Subcutaneous adipose tissue (tissue), 4 donors: ENCODE data around the gene TDO2. TPM values are rescaled to one million over a fixed set of nuclear protein-coding genes. Genes with fewer than 3 reads are reported as not detected.

ENCODE experiments used
- total RNA-seq, 4 donors: library from RNA; depleted of rRNA; stranded (reverse); fragments of >200 nt; gene quantifications; one replicate each; pipeline ENCODE4 v1.1.0, GENCODE V29; 2016
- TF ChIP-seq, protein P1 (sequence below): fragments of 450-650 bp; IDR thresholded peaks from one replicate; pipeline ENCODE4 v1.5.1; 2016; ENCODE audit warnings: low read depth, mild to moderate bottlenecking, control low read depth, antibody characterized with exemption, moderate library complexity

The TDO2 gene
- total RNA-seq, result not detected

DNA sequence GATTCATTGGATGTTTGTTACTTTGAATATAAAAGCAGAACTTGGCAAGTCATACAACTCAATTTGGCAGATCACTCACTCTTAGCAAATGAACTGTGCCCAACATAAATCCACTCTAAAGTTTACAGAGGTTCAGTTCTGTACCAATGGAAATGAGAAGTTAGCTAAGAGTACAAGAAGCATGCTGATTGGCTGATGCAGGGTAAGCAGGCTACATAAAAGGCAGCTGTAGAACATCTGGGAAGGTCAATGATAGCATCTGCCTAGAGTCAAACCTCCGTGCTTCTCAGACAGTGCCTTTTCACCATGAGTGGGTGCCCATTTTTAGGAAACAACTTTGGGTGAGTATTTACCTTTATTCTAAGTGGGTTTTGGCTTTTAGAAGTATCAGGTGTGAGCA, at the start of gene TDO2:
Gene TDO2, plus strand, starts transcription at position 244 of the 400 bp plus-strand sequence. Its CDS starts 63 bp downstream, at position 307.
- TF ChIP-seq, protein P1, sequence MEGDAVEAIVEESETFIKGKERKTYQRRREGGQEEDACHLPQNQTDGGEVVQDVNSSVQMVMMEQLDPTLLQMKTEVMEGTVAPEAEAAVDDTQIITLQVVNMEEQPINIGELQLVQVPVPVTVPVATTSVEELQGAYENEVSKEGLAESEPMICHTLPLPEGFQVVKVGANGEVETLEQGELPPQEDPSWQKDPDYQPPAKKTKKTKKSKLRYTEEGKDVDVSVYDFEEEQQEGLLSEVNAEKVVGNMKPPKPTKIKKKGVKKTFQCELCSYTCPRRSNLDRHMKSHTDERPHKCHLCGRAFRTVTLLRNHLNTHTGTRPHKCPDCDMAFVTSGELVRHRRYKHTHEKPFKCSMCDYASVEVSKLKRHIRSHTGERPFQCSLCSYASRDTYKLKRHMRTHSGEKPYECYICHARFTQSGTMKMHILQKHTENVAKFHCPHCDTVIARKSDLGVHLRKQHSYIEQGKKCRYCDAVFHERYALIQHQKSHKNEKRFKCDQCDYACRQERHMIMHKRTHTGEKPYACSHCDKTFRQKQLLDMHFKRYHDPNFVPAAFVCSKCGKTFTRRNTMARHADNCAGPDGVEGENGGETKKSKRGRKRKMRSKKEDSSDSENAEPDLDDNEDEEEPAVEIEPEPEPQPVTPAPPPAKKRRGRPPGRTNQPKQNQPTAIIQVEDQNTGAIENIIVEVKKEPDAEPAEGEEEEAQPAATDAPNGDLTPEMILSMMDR, result no peak

DNA sequence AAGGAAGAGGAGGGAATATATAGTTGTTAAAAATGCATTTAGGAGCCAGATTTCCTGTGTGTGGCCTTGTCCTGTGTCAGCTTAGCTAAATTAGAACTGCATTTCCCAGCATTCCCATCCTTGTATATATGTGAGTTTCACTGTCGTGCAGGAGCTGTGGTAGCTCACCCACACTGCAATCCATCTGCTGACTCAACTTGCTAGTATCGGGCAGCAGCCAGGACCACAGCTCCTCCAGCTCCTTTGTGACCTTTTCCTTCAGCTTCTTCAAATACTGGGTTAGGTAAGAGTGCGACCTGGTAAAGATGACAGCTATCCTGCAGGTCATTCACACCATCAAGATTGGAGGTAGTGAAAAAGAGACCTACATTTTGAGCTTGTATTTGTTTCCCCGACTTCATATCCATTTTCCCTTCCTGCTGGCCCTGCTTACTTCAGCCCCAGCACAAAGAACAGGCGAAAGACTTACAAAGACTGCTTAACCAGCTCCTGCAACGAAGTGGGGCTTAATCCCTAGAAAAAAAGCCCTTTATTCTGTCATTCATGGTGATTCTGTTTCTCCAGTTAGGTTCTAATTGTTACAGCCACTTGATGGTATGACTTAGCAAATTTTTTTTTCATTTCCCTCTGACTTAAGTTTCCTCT, 48.8 kb upstream of the TDO2 start:
- TF ChIP-seq, protein P1, result no peak

DNA sequence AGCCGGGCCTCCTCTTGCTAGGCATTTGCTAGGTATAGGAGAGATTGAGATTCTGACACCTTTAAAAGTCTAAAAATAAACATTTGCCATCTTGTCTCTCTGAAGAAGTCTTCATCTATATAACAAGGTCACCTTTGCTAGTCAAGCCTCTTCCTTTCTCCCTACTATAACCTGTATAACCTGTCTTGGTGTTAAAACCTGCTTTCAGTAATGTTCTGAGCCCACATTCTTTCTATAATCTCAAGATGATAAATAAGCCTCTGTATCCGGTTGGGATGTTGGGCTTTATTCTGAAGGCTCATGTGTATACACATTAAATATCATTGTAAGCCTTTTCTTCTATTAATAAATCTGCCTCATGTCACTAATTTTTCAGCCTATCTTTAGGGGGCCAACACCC, 47.6 kb upstream of the TDO2 start:
- TF ChIP-seq, protein P1, result no peak

DNA sequence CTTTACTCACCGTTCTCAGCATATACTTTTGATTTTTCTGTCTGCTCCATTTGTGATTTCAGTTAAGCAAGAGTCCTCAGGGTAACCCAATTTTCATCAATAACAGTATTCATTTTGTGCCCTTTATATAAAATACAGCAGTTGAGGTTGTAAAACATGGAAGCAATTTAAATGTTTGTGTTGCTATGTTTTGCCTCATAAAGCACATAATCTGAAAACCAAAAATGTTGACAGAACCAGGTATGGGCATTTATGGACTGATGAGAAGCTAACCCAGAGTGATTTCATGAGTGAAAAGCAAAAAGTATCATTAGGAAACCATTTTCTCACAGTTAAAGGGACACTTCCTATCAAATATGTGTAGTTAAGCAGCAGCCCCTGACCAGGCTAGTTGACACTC, 37.3 kb upstream of the TDO2 start, which contains the start of gene ASIC5:
Gene ASIC5, minus strand, starts transcription at position 101 of the 400 bp plus-strand sequence. Its CDS starts 51 bp downstream, at position 50.
- TF ChIP-seq, protein P1, result no peak

DNA sequence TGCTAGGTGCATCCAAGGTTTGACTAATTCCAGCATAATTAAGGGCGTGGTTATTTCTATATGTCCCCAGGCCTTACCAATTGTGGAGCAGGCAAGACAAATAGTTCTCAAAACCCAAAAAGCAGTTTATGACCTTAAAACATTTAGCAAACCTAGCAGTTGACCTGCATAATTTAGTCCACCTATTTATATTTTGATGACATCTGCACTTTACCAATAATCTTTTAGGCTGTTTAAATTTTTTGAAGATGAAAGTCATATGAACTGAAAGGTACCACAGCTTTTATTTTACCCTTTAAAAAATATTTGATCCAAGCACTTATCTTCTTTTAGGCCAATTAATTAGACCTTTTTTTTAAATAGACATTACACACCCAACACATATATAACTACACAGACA, 27.6 kb upstream of the TDO2 start:
- TF ChIP-seq, protein P1, result no peak

DNA sequence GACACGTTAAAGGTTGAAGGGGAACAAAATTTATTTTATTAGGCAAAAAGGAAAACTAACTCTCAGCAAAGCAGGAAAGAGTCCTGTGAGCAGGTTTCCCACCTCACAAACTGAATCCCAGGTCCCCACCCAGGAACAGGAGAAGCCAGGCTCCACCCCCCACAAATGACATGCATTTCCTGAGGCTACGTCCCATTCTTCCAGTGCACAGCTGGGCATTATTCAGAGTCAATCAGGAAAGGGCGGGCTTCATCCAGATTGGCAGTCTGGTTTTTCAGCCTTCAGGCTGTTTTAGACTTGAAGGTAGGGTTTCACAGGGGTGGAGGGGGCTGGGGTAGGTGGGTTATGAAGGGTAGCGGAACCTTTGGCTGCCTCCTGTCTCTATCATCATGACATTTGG, 25.5 kb upstream of the TDO2 start:
- TF ChIP-seq, protein P1, result no peak

DNA sequence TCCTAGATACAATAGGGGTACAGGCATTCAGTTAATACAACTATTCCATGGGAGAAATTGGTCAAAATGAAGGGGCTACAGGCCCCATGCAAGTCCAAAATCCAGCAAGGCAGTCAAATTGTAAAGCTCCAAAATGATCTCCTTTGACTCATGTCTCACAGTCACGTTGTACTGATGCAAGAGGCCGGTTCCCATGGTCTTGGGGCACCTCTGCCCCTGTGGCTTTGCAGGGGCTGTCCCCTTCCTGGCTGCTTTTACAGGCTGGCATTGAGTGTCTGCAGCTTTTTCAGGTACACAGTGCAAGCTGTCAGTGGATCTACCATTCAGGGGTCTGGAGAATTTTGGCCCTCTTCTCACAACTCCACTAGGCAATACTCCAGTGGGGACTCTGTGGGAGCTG, 24.9 kb upstream of the TDO2 start:
- TF ChIP-seq, protein P1, result no peak
